Stimulated activated CD4-positive, alpha-beta T cell treated with anti-CD3 and anti-CD28 coated beads, Interleukin-4, amount 100 ng/mL, for 24 hours (primary cell): ENCODE results near the gene OR5A2.
"Not testable (repeated sequence)": the region's sequence is repeated elsewhere in the genome, so short reads cannot be mapped to it uniquely, and the experiment has no call there.

Experiments used
- DNase-seq: peaks from one replicate; pipeline ENCODE4 v3.0.0-alpha.2; 2020

The OR5A2 gene, protein sequence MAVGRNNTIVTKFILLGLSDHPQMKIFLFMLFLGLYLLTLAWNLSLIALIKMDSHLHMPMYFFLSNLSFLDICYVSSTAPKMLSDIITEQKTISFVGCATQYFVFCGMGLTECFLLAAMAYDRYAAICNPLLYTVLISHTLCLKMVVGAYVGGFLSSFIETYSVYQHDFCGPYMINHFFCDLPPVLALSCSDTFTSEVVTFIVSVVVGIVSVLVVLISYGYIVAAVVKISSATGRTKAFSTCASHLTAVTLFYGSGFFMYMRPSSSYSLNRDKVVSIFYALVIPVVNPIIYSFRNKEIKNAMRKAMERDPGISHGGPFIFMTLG

GRCh38 chr11:59426361-59427067, at the start of gene OR5A2:
TSS of gene OR5A2 (minus strand) at chr11:59426413. CDS start at chr11:59422953, 3,460 bp downstream.
- DNase-seq = no peak

GRCh38 chr11:59475176-59475575, 49.0 kb upstream of the OR5A2 start:
- no peak for DNase-seq

GRCh38 chr11:59473015-59473414, 46.8 kb upstream of the OR5A2 start, which contains the start of gene OR4D10:
TSS of gene OR4D10 (plus strand) at chr11:59473315. CDS start at chr11:59477430, 4,115 bp downstream.
- no peak for DNase-seq

GRCh38 chr11:59463190-59463641, 37.0 kb upstream of the OR5A2 start:
- no peak for DNase-seq

DNA sequence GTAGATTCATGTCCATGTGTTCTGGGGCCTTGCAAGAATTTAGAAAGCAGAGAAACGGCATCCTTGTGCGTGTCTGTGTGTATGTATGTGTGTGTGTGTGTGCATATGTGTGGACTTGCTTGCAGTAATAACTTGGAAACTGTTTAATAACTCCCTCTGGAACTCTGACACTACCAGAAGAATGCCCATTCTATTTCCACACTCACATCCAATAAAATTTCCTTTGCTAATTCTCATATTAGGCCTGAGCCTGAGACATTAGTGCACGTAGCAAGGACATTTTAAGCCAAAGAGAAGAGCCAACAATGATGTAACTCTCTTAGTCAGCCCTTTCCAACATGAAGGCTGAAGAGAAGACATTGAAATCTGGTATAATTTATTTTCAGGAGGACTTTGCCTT, 33.7 kb upstream of the OR5A2 start:
- DNase-seq = no peak

DNA sequence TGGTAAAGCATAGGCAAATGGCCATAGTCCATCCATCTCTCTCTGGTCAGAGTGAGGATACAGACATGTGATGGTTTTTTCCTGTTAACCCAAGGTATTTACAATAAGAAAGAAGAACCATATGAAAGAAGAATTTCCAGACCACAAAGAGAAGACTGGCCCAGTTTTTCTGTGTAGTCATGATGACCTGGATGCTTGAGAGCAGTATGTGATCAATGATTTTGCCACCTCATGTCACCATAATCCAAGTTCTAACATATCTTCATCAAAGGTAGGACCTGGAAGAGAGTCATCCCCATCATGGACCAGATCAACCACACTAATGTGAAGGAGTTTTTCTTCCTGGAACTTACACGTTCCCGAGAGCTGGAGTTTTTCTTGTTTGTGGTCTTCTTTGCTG, 30.4 kb upstream of the OR5A2 start, which contains the start of gene OR4D6:
Gene OR4D6, plus strand, starts transcription at position 301 of the 400 bp plus-strand sequence. Its CDS starts 0 bp downstream, at position 301.
- DNase-seq = no peak

- no peak for DNase-seq
These were observed 22.3 kb upstream of the OR5A2 start for GRCh38 chr11:59448484-59448883.

GRCh38 chr11:59445624-59446023, 19.4 kb upstream of the OR5A2 start:
- not testable (repeated sequence) for DNase-seq

DNA sequence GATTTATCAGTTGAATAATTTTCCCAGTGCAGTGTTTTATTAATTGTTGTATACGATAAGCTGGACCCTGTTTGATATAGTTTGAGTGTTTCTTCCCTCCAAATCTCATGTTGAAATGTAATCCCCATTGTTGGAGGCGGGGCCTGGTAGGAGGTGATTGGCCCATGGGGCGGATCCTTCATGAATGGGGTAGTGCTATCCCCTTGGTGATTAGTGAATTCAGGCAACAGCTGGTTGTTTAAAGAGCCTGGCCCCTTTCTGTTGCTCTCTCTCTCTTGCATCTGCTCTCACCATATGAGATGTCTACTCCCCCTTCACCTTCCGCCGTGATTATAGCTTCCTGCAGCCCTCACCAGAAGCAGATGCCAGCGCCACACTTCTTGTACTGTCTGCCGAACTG, 11.6 kb upstream of the OR5A2 start:
- no peak for DNase-seq

DNA sequence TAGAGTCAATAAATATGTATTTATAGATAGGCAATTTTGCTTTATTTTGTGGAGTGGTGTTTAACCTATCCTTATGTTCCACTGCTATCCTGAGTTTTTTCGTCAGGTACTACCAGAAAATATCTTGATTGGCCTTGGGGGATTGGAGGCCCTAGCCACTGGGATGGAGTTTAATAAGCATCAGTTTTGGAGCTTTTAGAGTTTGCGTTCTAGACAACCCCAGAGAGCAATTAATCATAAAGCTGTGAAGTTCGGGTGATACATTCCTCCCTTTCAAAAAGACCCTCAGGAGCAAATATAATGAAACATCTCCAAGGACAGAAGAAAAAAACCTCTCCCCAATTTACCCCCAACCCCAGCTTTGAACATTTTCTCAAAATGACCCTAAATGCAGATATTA, 10.0 kb upstream of the OR5A2 start, which contains the start of gene OR5A1:
Gene OR5A1, plus strand, starts transcription at position 301 of the 400 bp plus-strand sequence. CDS start 6,700 bp downstream, outside the sequence.
- no peak for DNase-seq

DNA sequence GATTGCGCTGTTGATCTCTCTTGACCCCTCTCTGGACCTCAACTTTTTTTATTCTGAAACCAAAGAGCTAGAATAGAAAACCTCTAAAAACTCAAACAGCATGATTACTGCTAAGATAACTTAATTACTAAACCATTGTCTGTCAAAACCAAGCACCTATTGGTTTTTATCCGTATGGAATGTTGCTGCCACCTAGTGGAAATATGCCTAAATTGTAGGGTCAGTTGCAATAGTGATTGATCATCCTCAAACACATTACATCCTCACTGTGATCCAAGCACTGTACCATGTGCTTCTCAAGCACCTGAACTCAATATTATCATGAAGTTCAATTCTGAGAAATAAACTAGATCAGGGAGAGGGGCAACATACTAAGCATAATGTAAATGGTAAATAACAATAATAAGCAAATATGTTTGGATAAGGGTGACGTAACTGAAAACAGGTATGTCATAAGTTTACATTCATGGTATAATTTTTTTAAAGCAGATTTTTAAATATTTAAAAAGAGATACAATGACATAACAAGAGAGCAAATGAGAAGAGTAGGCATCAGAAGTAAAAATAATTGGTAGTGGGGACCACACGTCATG, 3.8 kb upstream of the OR5A2 start:
- DNase-seq = peak; percentile 63

DNA sequence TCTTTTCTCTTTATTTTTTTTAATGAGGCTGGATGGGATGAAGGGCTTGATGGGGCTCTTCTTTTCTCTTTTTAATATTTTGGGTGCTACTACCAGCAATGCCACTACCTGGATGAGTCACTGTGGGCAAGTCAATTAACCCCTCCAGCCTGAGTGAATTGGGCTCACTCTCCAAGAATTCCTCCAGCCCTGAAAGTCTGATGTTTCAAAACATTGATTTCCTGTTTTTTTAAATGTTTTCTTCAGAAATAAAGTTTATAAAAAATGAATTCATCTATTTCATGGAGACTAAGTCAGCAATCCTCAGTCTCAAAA, 812 bp upstream of the OR5A2 start:
- DNase-seq = no peak

DNA sequence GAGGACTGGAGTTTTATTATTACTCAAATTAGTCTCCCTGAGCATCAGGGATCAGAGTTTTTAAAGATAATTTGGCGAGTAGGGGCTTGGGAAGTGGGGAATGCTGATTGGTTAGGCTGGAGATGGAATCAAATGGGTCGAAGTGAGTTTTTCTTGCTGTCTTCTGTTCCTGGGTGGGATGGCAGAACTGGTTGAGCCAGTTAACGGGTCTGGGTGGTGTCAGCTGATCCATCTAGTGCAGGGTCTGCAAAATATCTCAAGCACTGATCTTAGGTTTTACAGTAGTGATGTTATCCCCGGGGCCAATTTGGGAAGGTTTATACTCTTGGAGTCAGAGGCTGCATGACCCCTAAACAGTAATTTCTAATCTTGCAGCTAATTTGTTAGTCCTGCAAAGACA, 1.1 kb downstream of the OR5A2 start:
- DNase-seq = no peak

DNA sequence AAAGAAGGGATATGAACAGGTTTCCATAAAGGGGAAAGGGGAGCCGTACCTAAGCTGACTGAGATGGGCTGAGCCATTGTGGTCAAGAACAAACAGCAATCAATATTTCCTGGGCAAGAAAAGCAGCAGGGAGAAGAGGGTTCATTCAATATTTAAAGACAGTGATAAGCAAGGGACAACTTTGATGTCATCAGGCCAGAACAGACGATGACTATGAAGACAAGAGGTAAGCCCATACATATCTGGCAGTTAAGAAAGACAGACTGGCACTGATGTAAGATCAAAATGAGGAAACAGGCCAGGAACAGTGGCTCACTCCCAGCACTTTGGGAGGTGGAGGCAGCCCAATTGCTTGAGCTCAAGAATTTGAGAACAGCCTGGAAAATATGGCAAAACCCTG, 2.4 kb downstream of the OR5A2 start:
- no peak for DNase-seq

DNA sequence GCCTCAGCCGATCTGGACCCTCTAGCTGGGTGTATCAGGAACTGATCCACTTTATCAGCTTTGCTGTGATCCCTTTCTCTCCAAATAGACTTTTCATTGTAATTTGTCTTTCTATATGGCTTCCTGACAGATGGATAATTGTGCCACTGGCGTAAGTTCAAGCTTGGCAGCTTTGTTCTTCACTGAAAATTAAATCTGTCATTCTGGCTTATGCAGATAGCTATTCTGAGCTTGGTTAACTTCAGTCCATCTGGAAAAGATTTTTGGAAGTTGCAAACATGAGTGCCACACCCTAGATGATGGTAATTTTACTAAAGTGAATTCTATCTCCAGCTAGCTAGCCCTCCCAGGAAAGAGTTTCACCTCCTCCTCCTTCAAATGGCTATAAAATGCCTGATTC, 8.1 kb downstream of the OR5A2 start:
- no peak for DNase-seq

GRCh38 chr11:59417023-59417422, 9.2 kb downstream of the OR5A2 start:
- DNase-seq = no peak

DNA sequence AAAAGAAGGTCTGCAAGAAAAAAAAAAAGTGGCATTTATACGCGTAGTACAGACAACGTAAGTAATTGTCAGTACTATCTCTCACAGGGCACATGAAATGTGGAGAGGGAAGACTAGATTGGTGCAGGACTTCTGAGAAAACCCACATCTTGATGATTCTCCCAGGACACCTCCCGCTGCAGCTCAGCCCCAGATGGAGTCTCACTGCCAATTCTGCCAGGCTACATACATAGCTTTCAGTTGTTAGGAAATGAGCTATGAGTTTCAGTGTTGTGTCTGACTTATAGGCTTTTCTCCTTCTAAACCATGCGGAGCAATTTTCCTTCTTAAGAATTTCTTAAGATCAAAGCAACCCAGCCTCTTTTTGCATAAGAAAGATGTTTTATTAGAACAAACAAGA, 9.6 kb downstream of the OR5A2 start:
- no peak for DNase-seq

DNA sequence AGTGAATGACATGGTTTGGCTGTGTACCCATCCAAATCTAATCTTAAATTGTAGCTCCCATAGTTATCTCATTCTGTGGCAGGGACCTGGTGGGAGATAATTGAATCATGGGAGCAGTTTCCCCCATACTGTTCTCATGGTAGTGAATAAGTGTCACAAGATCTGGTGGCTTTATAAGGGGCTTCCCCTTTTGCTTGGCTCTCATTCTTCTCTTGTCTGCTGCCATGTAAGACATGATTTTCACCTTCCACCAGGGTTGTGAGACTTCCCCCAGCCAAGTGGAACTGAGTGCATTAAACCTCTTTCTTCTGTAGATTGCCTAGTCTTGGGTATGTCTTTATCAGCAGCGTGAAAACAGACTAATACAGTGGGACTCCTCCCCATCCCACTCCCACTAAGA, 11.1 kb downstream of the OR5A2 start:
- DNase-seq = no peak

GRCh38 chr11:59413646-59414045, 12.6 kb downstream of the OR5A2 start:
- no peak for DNase-seq

DNA sequence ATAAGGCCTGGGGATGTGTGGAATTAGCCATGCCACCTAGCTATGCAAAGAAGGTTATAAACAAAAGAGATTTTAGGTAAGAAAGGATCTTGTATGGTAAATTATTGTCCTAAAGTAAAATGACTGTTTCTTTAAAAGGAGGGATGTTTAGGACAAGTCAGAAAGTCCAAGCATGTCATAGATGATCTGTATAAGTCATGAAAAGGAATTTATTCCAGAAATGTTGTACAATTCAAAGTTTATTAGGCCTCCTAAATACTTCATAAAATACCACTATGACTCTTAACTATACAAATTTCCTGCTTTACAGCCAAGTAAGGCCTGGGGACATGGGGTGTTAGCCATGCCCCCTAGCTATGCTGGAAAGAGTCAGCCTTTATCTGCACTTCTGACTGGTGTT, 22.7 kb downstream of the OR5A2 start:
- DNase-seq = no peak

DNA sequence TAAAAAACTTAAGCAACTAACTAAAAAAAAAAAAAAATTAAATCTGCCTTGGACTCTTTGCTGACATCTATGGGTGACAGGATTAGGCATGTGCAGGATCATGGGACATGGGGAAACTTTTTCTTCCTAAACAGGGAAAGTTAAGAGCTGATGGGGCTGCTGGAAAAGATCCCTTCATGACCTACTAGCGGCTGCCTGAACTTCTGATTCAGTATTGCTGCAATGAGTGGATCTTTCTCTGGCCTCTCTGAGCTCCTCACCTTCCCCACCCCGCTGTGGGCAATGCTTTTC, 25.0 kb downstream of the OR5A2 start:
- no peak for DNase-seq

- DNase-seq = no peak
These were observed 25.6 kb downstream of the OR5A2 start for GRCh38 chr11:59400461-59401261.

GRCh38 chr11:59394186-59394585, 32.0 kb downstream of the OR5A2 start:
- DNase-seq = no peak
